IPS DF 6.9 (cell line): ENCODE data around the gene MIEF1.

Source experiments
- DNase-seq: peaks from one replicate; pipeline ENCODE4 v3.0.0-alpha.2; 2013; ENCODE audit warnings: low read depth, low spot score
- H3K27ac ChIP-seq: one replicate; pipeline ENCODE4 v1.5.1; 2013; ENCODE audit warnings: low read length, control low read depth
- H3K27me3 ChIP-seq: 2 replicates; pipeline ENCODE4 v1.6.1; 2013; ENCODE audit warnings: mild to moderate bottlenecking, low read length; ENCODE audit not compliant: control insufficient read depth, insufficient read depth
- H3K36me3 ChIP-seq: 2 replicates; pipeline ENCODE4 v1.6.1; 2013; ENCODE audit warnings: low read length; ENCODE audit not compliant: control insufficient read depth, insufficient read depth
- H3K4me1 ChIP-seq: 2 replicates; pipeline ENCODE4 v1.6.1; 2013; ENCODE audit warnings: low read length; ENCODE audit not compliant: control insufficient read depth, insufficient read depth
- H3K4me3 ChIP-seq: 2 replicates; pipeline ENCODE4 v1.5.1; 2013; ENCODE audit warnings: mild to moderate bottlenecking, low read length
- H3K9me3 ChIP-seq: 2 replicates; pipeline ENCODE4 v1.6.1; 2013; ENCODE audit warnings: low read length, inconsistent platforms; ENCODE audit not compliant: control insufficient read depth, insufficient read depth
- WGBS: extraction: QIAGEN DNeasy Blood & Tissue Kit; methylation state at CpG from one replicate; pipeline ENCODE4 v1.1.7; 2013; ENCODE audit warnings: mixed read lengths, missing lambda C conversion rate; ENCODE audit not compliant: insufficient read length, insufficient coverage; 5-methylcytosine and 5-hydroxymethylcytosine counted together

Gene MIEF1

GRCh38 chr22:39545386-39546365 lies 43.6 kb downstream of the MIEF1 start:
- H3K4me3 ChIP-seq = no peak overlapping the region
- WGBS = 100% methylated on average over 1 of the region's 39 CpGs
- H3K27me3 ChIP-seq = peaks cover 2% of the 10 kb centered on the region; the same call in 1 of the 2 replicates
- no peaks in the 10 kb centered on the region for H3K4me1 ChIP-seq
- no peak overlapping the region for H3K27ac ChIP-seq
- H3K9me3 ChIP-seq = no peaks in the 10 kb centered on the region
- DNase-seq = no peak
- no peaks in the 10 kb centered on the region for H3K36me3 ChIP-seq

GRCh38 chr22:39546889-39547586 lies 44.9 kb downstream of the MIEF1 start:
- no peak for DNase-seq
- Histone ChIP-seq H3K4me3 (no peak overlapping the region), H3K4me1 (no peaks in the 10 kb centered on the region), H3K36me3 (no peaks in the 10 kb centered on the region), H3K27me3 (peaks cover 2% of the 10 kb centered on the region; the same call in 1 of the 2 replicates), H3K27ac (no peak overlapping the region), H3K9me3 (no peaks in the 10 kb centered on the region)
- no CpG with 5 or more reads among the region's 5 CpGs for WGBS

DNA sequence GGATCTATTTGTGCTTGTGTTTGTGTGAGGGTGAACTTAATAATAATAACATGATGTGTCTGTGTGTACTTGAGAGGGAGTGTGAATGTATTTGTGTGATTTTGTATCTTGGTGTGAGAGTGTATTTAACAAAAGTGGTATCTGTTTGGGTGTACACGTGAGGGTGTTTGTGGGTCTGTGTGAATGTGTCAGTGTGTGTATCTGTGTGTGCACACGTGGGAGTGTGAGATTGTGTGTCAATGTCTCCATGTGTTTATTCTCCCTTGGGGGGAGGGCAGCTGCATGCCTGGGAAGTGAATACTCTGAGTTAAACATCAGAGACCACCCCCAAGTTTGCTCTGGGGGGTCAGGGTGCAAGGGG lies 45.5 kb downstream of the MIEF1 start:
- Histone ChIP-seq H3K27ac (no peak overlapping the region), H3K4me3 (no peak overlapping the region), H3K4me1 (no peaks in the 10 kb centered on the region), H3K9me3 (no peaks in the 10 kb centered on the region), H3K27me3 (peaks cover 2% of the 10 kb centered on the region; the same call in 1 of the 2 replicates), H3K36me3 (no peaks in the 10 kb centered on the region)
- WGBS = no CpG with 5 or more reads among the region's 2 CpGs
- no peak for DNase-seq

GRCh38 chr22:39553429-39553828 lies 51.3 kb downstream of the MIEF1 start:
- H3K9me3 ChIP-seq = no peaks in the 10 kb centered on the region
- WGBS = no CpG with 5 or more reads among the region's 3 CpGs
- no peak for DNase-seq
- H3K4me1 ChIP-seq = no peaks in the 10 kb centered on the region; the same call in 1 of the 2 replicates
- no peaks in the 10 kb centered on the region for H3K36me3 ChIP-seq
- H3K27ac ChIP-seq = no peak overlapping the region
- H3K4me3 ChIP-seq = no peak overlapping the region
- H3K27me3 ChIP-seq = peaks cover 27% of the 10 kb centered on the region

GRCh38 chr22:39554151-39554550 lies 52.1 kb downstream of the MIEF1 start:
- Histone ChIP-seq H3K27ac (no peak overlapping the region), H3K4me1 (no peaks in the 10 kb centered on the region; the same call in 1 of the 2 replicates), H3K9me3 (no peaks in the 10 kb centered on the region), H3K36me3 (no peaks in the 10 kb centered on the region), H3K27me3 (peaks cover 33% of the 10 kb centered on the region), H3K4me3 (no peak overlapping the region)
- WGBS = no CpG with 5 or more reads among the region's 3 CpGs
- DNase-seq = no peak

GRCh38 chr22:39556970-39557841 lies 55.1 kb downstream of the MIEF1 start:
- no peak for DNase-seq
- Histone ChIP-seq H3K9me3 (no peaks in the 10 kb centered on the region), H3K4me3 (no peak overlapping the region), H3K27ac (no peak overlapping the region), H3K27me3 (peaks cover 33% of the 10 kb centered on the region), H3K36me3 (no peaks in the 10 kb centered on the region), H3K4me1 (peaks cover 4% of the 10 kb centered on the region)
- WGBS = no CpG with 5 or more reads among the region's 72 CpGs

DNA sequence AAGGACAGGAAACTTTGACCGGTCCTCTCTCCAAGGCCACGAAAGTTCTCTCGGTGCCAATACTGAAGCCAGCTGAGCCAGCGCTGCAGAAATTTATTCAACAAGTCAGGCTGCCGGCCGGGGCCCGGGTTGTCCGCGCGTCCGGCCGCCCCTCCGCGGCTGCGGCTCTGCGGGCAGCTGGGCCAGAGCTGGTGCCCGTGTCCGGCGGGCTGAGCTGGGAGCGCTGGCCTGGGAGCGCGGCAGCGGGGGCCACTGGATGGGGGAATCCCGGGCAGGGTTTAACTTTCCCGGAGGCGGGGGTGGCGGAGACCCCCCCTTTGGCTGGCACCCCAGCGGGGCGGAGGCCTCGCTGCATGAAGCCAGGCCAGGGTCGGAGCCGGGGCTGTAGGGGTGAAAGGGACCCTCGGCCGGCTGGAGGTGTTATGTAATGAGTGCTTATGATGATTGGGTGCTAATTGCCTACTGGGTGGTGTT lies 56.2 kb downstream of the MIEF1 start:
- no peak overlapping the region for H3K4me3 ChIP-seq
- peaks cover 4% of the 10 kb centered on the region for H3K4me1 ChIP-seq
- no peaks in the 10 kb centered on the region for H3K36me3 ChIP-seq
- H3K27me3 ChIP-seq = peaks cover 33% of the 10 kb centered on the region
- H3K9me3 ChIP-seq = no peaks in the 10 kb centered on the region
- DNase-seq = no peak
- WGBS = no CpG with 5 or more reads among the region's 34 CpGs
- no peak overlapping the region for H3K27ac ChIP-seq

GRCh38 chr22:39558950-39559349 lies 56.9 kb downstream of the MIEF1 start:
- no peaks in the 10 kb centered on the region for H3K9me3 ChIP-seq
- no peak for DNase-seq
- H3K36me3 ChIP-seq = no peaks in the 10 kb centered on the region
- no CpG with 5 or more reads among the region's 14 CpGs for WGBS
- H3K4me3 ChIP-seq = no peak overlapping the region
- H3K4me1 ChIP-seq = peaks cover 4% of the 10 kb centered on the region
- H3K27me3 ChIP-seq = peaks cover 33% of the 10 kb centered on the region
- H3K27ac ChIP-seq = no peak overlapping the region

- peaks cover 4% of the 10 kb centered on the region for H3K4me1 ChIP-seq
- peaks cover 33% of the 10 kb centered on the region for H3K27me3 ChIP-seq
- no peak overlapping the region for H3K27ac ChIP-seq
- DNase-seq = peak; percentile 47
- no peak overlapping the region for H3K4me3 ChIP-seq
- no CpG with 5 or more reads among the region's 11 CpGs for WGBS
- H3K36me3 ChIP-seq = no peaks in the 10 kb centered on the region
- no peaks in the 10 kb centered on the region for H3K9me3 ChIP-seq
Observed at GRCh38 chr22:39559456-39560105, 57.5 kb downstream of the MIEF1 start.
